Endodermal cell (in vitro differentiated cells): ENCODE data around the gene CLTCL1. TPM values are rescaled to one million over a fixed set of nuclear protein-coding genes. Genes with fewer than 3 reads are reported as not detected.

Source experiments
- DNase-seq: peaks from one replicate; pipeline ENCODE4 v3.0.0-alpha.2; 2017
- H3K27ac ChIP-seq: 2 replicates; pipeline ENCODE4 v1.5.1; 2013; ENCODE audit warnings: mild to moderate bottlenecking, low read depth, low read length, moderate library complexity
- H3K27me3 ChIP-seq: 2 replicates; pipeline ENCODE4 v1.6.1; 2013; ENCODE audit warnings: mild to moderate bottlenecking, low read length, moderate library complexity; ENCODE audit not compliant: insufficient read depth, control insufficient read depth, poor library complexity, severe bottlenecking
- H3K36me3 ChIP-seq: 2 replicates; pipeline ENCODE4 v1.7.0; 2013; ENCODE audit warnings: mild to moderate bottlenecking, low read length, moderate library complexity; ENCODE audit not compliant: control insufficient read depth, insufficient read depth
- H3K4me1 ChIP-seq: one replicate; pipeline ENCODE4 v1.7.0; 2013; ENCODE audit warnings: low read length; ENCODE audit not compliant: control insufficient read depth, insufficient read depth
- H3K4me3 ChIP-seq: 2 replicates; pipeline ENCODE4 v1.5.1; 2013; ENCODE audit warnings: mild to moderate bottlenecking, low read length, moderate library complexity
- H3K9ac ChIP-seq: 2 replicates; pipeline ENCODE4 v1.6.1; 2013; ENCODE audit warnings: mild to moderate bottlenecking, low read length, moderate library complexity; ENCODE audit not compliant: poor library complexity, severe bottlenecking; ENCODE audit errors: extremely low read depth
- H3K9me3 ChIP-seq: 2 replicates; pipeline ENCODE4 v1.6.1; 2013; ENCODE audit warnings: mild to moderate bottlenecking, low read length, moderate library complexity; ENCODE audit not compliant: control insufficient read depth
- H3K27ac Mint-ChIP-seq: 2 replicates; pipeline ENCODE4 v1.8.0; 2020; ENCODE audit warnings: mixed read lengths
- H3K27me3 Mint-ChIP-seq: 2 replicates; pipeline ENCODE4 v1.8.0; 2021; ENCODE audit warnings: mild to moderate bottlenecking, mixed read lengths; ENCODE audit not compliant: insufficient read depth
- H3K36me3 Mint-ChIP-seq: 2 replicates; pipeline ENCODE4 v1.8.0; 2020; ENCODE audit warnings: low read depth, mixed read lengths
- H3K4me1 Mint-ChIP-seq: 2 replicates; pipeline ENCODE4 v1.8.0; 2020; ENCODE audit warnings: mixed read lengths
- H3K4me3 Mint-ChIP-seq: 2 replicates; pipeline ENCODE4 v1.8.0; 2020; ENCODE audit warnings: mild to moderate bottlenecking, moderate library complexity, mixed read lengths
- H3K9me3 Mint-ChIP-seq: 2 replicates; pipeline ENCODE4 v1.8.0; 2020; ENCODE audit warnings: mild to moderate bottlenecking, mixed read lengths
- WGBS, 2 experiments: methylation state at CpG; one replicate each; pipeline versions ENCODE4 v1.1.5 to v1.1.7; 2013; ENCODE audit warnings: missing lambda C conversion rate in 2 of 2, mixed read lengths in 1 of 2; ENCODE audit not compliant: insufficient coverage in 1 of 2, insufficient read length in 1 of 2; 5-methylcytosine and 5-hydroxymethylcytosine counted together
- long read RNA-seq, 4 experiments: library from polyadenylated mRNA in 2 of 4; library from RNA in 1 of 4; library from capped mRNA in 1 of 4; stranded (forward) in 3 of 4; unstranded in 1 of 4; transcript quantifications; one replicate each; pipeline ENCODE4 v2.0.0, GENCODE V29; 2020 to 2021; ENCODE audit warnings: inconsistent platforms in 1 of 4
- polyA plus RNA-seq, 2 experiments: library from polyadenylated mRNA; stranded (reverse); fragments of 50-300 nt; gene quantifications; one replicate each; pipeline ENCODE4 v1.2.3, GENCODE V29; 2013
- total RNA-seq, 2 donors: library from RNA; stranded (reverse); fragmentation: NEBNext Ultra II Directional in 1 of 2; extraction: Animal tissue kit (Norgen Biotek cat#: 25700) in 1 of 2; gene quantifications; 2 replicates in 1 of 2; 3 replicates in 1 of 2; pipeline ENCODE4 v1.2.1, GENCODE V29; 2021
- TF ChIP-seq, protein P1 (sequence below): fragments of 200-600 bp; sonication (generic); conservative IDR thresholded peaks from 2 replicates; pipeline ENCODE4 v1.5.0; 2021; ENCODE audit warnings: antibody characterized with exemption, mild to moderate bottlenecking

Gene CLTCL1
- 10 to 100 TPM; 11.8 to 14.4 TPM for total RNA-seq
- 8.0 TPM for polyA plus RNA-seq (2013, experiment 1 of 2)
- polyA plus RNA-seq (2013, experiment 2 of 2): 6.6 TPM
- long read RNA-seq, experiment 1, full-length matches to known transcripts: 1 of 4 reads
- long read RNA-seq, experiment 1, partial matches to known transcripts: 0 of 4 reads
- long read RNA-seq, experiment 1, other reads (novel, unspliced or antisense): 3 of 4 reads
- long read RNA-seq, experiment 2, full-length matches to known transcripts: 1 of 10 reads
- long read RNA-seq, experiment 2, partial matches to known transcripts: 3 of 10 reads
- long read RNA-seq, experiment 2, other reads (novel, unspliced or antisense): 6 of 10 reads
- long read RNA-seq, experiment 3, full-length matches to known transcripts: 8 of 22 reads
- long read RNA-seq, experiment 3, partial matches to known transcripts: 3 of 22 reads
- long read RNA-seq, experiment 3, other reads (novel, unspliced or antisense): 11 of 22 reads
- long read RNA-seq, experiment 4: 0 reads

DNA sequence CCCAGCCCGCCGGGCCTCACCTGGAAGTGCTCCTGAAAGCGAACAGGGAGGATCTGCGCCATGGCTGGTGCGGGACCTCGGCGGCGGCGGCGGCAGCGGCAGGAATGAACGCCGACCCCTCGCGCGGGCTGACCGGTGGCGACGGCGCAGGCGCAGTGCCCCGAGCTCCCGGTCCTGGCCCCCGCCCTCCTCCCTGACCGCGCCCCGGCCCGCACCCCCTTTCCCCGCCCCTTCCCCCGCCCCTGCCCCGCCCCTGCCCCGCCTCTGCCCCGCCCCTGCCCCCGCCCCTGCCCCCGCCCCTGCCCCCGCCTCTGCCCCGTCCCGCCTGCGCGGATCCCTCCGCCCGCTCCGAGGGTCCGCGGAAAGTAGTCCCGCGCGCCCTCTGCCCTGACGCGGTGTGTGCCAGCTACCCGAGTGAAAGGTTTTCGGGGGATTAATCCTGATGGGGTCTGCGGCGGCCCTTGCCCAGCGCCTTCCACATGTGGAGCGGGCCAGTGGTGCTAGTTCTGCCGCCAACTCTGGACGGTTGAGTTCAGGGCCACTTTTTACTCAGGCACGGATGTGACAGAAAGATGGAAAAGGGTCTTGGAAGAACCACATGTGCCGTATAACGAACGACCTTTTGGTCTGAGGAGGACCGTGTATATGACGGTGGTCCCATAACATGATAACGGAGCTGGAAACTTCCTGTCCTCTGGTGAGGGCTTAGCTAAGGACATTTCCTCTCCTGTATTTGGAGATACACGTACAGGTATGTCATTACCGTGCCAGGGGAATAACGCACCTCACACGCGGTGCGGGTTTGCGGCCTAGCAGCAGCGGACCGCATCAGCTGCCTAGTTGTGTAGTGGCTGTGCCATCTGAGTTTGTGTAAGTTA lies at the start of gene CLTCL1:
CLTCL1 (minus strand) TSS at position 140 of the 878 bp plus-strand sequence; CDS start at position 62, 78 bp downstream.
- Mint-ChIP-seq H3K9me3 (no peaks in the 10 kb centered on the region), H3K27ac (peak within 1 kb of the TSS; percentile 62), H3K36me3 (no peaks in the 10 kb centered on the region), H3K4me1 (peaks cover 24% of the 10 kb centered on the region), H3K27me3 (peaks cover 29% of the 10 kb centered on the region), H3K4me3 (peak within 1 kb of the TSS; percentile 81)
- TF ChIP-seq, protein P1, sequence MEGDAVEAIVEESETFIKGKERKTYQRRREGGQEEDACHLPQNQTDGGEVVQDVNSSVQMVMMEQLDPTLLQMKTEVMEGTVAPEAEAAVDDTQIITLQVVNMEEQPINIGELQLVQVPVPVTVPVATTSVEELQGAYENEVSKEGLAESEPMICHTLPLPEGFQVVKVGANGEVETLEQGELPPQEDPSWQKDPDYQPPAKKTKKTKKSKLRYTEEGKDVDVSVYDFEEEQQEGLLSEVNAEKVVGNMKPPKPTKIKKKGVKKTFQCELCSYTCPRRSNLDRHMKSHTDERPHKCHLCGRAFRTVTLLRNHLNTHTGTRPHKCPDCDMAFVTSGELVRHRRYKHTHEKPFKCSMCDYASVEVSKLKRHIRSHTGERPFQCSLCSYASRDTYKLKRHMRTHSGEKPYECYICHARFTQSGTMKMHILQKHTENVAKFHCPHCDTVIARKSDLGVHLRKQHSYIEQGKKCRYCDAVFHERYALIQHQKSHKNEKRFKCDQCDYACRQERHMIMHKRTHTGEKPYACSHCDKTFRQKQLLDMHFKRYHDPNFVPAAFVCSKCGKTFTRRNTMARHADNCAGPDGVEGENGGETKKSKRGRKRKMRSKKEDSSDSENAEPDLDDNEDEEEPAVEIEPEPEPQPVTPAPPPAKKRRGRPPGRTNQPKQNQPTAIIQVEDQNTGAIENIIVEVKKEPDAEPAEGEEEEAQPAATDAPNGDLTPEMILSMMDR: no peak
- H3K36me3 ChIP-seq: no peaks in the 10 kb centered on the region
- no peaks in the 10 kb centered on the region for H3K4me1 ChIP-seq
- no peaks in the 10 kb centered on the region for H3K9me3 ChIP-seq
- peak within 1 kb of the TSS; percentile 92 for H3K4me3 ChIP-seq
- WGBS, 2 experiments: 16 to 29% methylated on average over 30 to 53 of the region's 74 CpGs
- H3K27ac ChIP-seq: no peak within 1 kb of the TSS
- H3K27me3 ChIP-seq: peaks cover 28% of the 10 kb centered on the region
- DNase-seq: peak; percentile 95
- peak within 1 kb of the TSS; percentile 43 for H3K9ac ChIP-seq

DNA sequence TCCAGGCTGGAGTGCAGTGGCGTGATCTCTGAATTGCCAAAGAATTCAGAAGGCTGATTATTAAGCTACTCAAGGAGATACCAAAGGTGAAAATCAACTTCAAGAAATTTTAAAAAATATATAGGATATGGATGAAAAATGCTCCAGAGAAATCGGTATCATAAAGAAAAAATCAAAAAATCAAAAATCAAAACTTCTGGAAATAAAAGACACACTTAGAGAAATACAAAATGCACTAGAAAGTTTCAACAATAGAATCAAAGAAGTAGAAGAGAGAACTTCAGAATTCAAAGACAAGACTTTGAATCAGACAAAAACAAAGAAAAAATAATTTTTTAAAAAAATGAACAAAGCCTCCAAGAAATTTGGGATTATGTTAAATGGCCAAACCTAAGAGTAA lies 45.6 kb upstream of the CLTCL1 start:
- TF ChIP-seq, protein P1: no peak
- H3K36me3 ChIP-seq: peaks cover 78% of the 10 kb centered on the region
- H3K4me1 Mint-ChIP-seq: no peaks in the 10 kb centered on the region
- no peak overlapping the region for H3K4me3 ChIP-seq
- no peak overlapping the region for H3K4me3 Mint-ChIP-seq
- DNase-seq: no peak
- H3K9ac ChIP-seq: no peak overlapping the region
- WGBS, 2 experiments: 100% methylated on average over 1 of the region's 2 CpGs; no CpG with 5 or more reads in 1 of the 2 experiments
- no peaks in the 10 kb centered on the region for H3K27me3 Mint-ChIP-seq
- peaks cover 82% of the 10 kb centered on the region for H3K36me3 Mint-ChIP-seq
- peaks cover 35% of the 10 kb centered on the region for H3K9me3 Mint-ChIP-seq
- no peaks in the 10 kb centered on the region for H3K27me3 ChIP-seq
- H3K27ac Mint-ChIP-seq: no peak overlapping the region
- H3K9me3 ChIP-seq: peaks cover 68% of the 10 kb centered on the region
- no peak overlapping the region for H3K27ac ChIP-seq
- no peaks in the 10 kb centered on the region for H3K4me1 ChIP-seq
